ENCODE results near the gene LTBR.
"Not testable (repeated sequence)": the region's sequence is repeated elsewhere in the genome, so short reads cannot be mapped to it uniquely, and the experiment has no call there.

LTBR gene

DNA sequence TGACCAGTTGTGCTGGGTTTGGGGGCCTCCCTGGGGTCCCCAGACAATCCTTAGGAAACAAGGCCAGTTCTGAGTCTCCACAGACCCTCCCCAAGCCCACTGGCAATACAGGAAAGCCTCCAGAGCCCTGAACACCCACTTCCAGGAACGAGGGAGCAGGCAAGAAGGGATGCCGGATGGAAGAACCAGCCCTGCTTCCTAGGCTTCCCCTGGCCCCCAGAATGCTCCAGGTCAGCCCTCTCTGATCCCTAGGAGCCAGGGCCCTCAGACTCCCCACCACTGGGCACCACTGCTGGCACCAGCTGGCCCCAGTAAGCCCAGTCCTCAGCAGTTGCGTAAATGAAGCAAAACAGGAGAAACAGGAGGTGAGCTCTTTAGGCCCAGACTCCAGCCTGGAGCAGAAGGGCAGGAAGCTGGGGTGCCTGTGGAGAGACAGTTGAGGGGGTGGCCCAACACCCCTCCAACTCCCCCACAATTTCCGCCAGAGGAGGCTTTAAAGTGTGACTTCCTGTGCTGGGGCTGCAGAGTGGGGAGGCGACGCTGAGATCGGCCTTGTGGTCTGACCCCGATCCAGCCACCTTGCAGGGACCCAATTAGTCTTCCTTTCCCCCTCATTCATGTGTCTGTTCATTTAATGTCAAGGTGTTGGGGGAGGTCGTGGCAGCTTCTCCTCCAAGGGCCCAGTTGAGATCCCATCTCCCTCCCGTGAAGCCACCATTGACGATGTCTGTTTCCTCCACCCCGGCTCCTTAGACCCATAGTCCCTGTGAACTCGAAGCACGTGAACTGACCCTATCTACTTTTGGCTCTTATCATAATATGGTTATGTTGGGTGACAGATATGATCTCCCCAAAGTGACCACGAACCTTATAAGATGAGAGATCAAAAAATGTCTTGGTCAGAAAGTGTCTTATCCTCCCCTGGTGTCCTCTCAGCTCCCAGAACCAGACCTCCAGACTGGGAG is 46.8 kb upstream of the LTBR start:
- TF ChIP-seq, protein P1, sequence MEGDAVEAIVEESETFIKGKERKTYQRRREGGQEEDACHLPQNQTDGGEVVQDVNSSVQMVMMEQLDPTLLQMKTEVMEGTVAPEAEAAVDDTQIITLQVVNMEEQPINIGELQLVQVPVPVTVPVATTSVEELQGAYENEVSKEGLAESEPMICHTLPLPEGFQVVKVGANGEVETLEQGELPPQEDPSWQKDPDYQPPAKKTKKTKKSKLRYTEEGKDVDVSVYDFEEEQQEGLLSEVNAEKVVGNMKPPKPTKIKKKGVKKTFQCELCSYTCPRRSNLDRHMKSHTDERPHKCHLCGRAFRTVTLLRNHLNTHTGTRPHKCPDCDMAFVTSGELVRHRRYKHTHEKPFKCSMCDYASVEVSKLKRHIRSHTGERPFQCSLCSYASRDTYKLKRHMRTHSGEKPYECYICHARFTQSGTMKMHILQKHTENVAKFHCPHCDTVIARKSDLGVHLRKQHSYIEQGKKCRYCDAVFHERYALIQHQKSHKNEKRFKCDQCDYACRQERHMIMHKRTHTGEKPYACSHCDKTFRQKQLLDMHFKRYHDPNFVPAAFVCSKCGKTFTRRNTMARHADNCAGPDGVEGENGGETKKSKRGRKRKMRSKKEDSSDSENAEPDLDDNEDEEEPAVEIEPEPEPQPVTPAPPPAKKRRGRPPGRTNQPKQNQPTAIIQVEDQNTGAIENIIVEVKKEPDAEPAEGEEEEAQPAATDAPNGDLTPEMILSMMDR (IDR thresholded peaks at IDR 0.05; ENCODE audit: insufficient read depth, low read length, poor library complexity, severe bottlenecking), result no peak
- no peaks in the 10 kb centered on the region for H3K27me3 ChIP-seq (replicated peaks; ENCODE audit: control insufficient read depth, insufficient read depth, low read length)
- DNase-seq (ENCODE audit: extremely low read depth, insufficient read length), result peak; percentile 59
- H3K4me3 ChIP-seq (replicated peaks; ENCODE audit: low read depth, low read length), result no peak overlapping the region
- no peaks in the 10 kb centered on the region for H3K36me3 ChIP-seq (ENCODE audit: control insufficient read depth, insufficient read depth, low read length)

DNA sequence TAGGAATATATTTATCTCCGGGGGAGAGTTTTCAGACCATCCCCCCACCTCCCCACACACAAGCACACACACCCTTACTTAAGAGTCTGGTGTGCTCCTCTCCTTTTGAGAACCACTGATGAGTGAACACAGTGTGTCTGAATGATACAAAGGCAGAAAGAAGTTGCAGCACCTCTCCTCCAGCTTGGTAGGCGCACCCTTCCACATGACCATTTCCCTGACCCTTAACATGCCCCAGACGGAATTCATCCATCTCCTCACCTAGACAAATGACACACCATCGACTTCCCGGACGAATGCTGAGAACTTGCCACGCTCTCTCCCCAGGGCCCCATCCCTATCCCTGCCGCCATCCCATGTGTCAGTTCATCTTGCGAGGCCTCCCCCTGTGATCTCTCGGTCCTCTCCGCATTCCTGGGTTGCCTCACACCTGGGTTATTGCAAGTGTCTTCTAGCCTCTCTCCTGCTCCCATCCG is 46.0 kb upstream of the LTBR start:
- no peak for DNase-seq (ENCODE audit: extremely low read depth, insufficient read length)
- TF ChIP-seq, protein P1 (IDR thresholded peaks at IDR 0.05; ENCODE audit: insufficient read depth, low read length, poor library complexity, severe bottlenecking), result no peak
- Histone ChIP-seq H3K27me3 (replicated peaks; ENCODE audit: control insufficient read depth, insufficient read depth, low read length) (no peaks in the 10 kb centered on the region), H3K36me3 (ENCODE audit: control insufficient read depth, insufficient read depth, low read length) (no peaks in the 10 kb centered on the region), H3K4me3 (replicated peaks; ENCODE audit: low read depth, low read length) (no peak overlapping the region)

DNA sequence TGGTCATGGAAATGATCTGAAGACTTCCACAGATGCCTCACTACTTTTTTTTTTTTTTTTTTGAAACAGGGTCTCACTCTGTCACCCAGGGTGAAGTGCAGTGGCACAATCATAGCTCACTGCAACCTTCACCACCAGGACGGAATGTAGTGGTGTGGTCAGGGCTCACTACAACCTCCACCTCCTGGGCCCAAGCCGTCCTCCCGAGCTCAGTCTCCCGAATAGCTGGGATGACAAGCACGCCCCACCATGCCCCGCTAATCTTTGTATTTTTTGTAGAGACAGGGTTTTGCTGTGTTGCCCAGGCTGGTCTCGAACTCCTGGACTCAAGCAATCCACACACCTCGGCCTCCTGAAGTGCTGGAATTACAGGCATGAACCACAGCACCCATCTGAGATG is 45.4 kb upstream of the LTBR start:
- not testable (repeated sequence) for H3K27me3 ChIP-seq (replicated peaks; ENCODE audit: control insufficient read depth, insufficient read depth, low read length); DNase-seq (ENCODE audit: extremely low read depth, insufficient read length); H3K36me3 ChIP-seq (ENCODE audit: control insufficient read depth, insufficient read depth, low read length); H3K4me3 ChIP-seq (replicated peaks; ENCODE audit: low read depth, low read length)

DNA sequence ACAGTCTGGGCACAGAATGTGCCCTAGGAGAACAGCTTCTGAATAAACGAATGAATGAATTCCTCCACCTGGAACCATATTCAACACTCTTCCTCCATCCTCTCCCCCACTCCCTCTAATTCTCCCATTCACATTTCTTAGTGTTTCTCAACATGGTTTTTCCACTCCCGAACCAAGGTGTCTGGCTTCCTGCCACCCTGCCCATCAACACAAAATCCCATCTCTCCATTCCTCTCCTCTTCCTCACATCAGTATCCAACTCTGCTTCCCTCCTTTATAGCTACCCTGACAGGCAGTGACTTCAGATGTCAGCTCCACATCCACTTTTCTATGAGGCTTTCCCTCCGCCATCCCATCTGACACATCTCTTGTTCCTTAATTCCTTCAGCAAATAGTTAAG is 45.0 kb upstream of the LTBR start:
- Histone ChIP-seq H3K36me3 (ENCODE audit: control insufficient read depth, insufficient read depth, low read length) (no peaks in the 10 kb centered on the region), H3K27me3 (replicated peaks; ENCODE audit: control insufficient read depth, insufficient read depth, low read length) (no peaks in the 10 kb centered on the region), H3K4me3 (replicated peaks; ENCODE audit: low read depth, low read length) (no peak overlapping the region)
- DNase-seq (ENCODE audit: extremely low read depth, insufficient read length), result no peak
- TF ChIP-seq, protein P1 (IDR thresholded peaks at IDR 0.05; ENCODE audit: insufficient read depth, low read length, poor library complexity, severe bottlenecking), result no peak

DNA sequence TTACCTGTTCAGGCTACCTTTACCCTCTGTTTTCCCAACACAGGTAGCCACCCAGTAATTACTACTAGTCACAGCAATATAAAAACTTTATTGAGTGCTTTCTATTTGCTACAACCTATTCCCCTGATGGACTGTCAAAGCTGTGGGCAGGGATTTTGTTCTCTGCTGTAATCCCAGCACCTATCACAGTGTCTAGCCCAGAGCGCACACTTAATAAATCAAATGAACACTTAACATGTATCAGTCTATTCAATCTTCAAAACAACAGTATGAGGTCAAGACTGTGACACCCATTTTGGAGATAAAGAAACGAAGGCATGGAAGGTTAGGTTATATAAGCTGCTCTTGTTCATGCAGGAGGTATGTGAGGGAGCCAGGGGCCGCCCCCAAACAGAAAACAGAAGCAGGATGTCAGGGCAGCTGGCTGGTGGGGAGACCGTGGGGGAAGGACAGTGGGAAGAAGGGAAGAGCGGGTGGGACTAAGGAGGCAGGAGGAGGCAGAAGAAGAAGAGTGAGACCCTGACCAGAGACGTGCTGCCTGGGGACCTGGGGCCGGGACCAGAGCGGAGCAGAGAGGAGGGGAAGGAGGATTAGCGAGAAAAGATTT is 43.8 kb upstream of the LTBR start:
- Histone ChIP-seq H3K4me3 (replicated peaks; ENCODE audit: low read depth, low read length) (peak overlapping the region; percentile 73), H3K27me3 (replicated peaks; ENCODE audit: control insufficient read depth, insufficient read depth, low read length) (no peaks in the 10 kb centered on the region), H3K36me3 (ENCODE audit: control insufficient read depth, insufficient read depth, low read length) (no peaks in the 10 kb centered on the region)
- DNase-seq (ENCODE audit: extremely low read depth, insufficient read length), result no peak
- TF ChIP-seq, protein P1 (IDR thresholded peaks at IDR 0.05; ENCODE audit: insufficient read depth, low read length, poor library complexity, severe bottlenecking), result no peak

DNA sequence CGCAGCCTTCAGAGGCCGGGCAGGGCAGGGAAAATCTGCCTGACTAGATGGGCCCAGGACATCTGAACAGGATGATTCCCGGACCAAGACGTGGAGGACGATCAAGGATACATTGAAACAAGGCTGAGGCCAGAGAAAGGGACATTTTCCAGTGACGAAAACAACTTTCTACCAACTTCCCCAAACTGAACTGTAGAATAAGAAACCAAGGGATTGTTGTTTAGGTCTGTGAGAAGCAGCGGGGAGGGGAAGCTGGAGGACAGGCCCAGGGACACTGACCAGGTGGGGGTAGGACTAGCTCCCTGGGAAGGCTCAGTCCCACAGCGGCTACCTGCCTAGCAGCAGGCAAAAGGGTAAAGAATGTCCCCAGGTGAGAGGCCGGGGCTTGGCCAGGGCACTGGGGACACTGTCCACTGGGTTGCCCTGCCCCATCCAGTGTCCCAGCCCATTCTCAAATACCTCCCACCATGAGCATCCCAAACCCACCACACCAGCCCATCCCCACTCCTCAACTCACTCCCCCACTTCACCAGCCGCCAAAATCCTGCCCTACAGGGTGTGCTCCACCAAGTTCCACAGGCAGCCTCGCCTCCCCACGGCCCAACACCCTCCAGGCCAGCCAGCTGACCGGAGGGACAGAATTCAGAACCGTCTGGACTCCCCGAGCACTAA is 43.1 kb upstream of the LTBR start:
- TF ChIP-seq, protein P1 (IDR thresholded peaks at IDR 0.05; ENCODE audit: insufficient read depth, low read length, poor library complexity, severe bottlenecking), result no peak
- no peaks in the 10 kb centered on the region for H3K27me3 ChIP-seq (replicated peaks; ENCODE audit: control insufficient read depth, insufficient read depth, low read length)
- peak overlapping the region; percentile 73 for H3K4me3 ChIP-seq (replicated peaks; ENCODE audit: low read depth, low read length)
- DNase-seq (ENCODE audit: extremely low read depth, insufficient read length), result no peak
- no peaks in the 10 kb centered on the region for H3K36me3 ChIP-seq (ENCODE audit: control insufficient read depth, insufficient read depth, low read length)

All from GM06990 (cell line).